Measurements from ENCODE around the gene CABLES2. TPM values are rescaled to one million over a fixed set of nuclear protein-coding genes. Genes with fewer than 3 reads are reported as not detected.

Gene CABLES2
- total and polyA plus RNA-seq, 2 of the 4 experiments (the other 2 are of a cell fraction), result 1.4 to 5.1 TPM

- TF ChIP-seq USF2 (IDR thresholded peaks at IDR 0.05; ENCODE audit: low read depth, low read length) (no peak), BHLHE40 (IDR thresholded peaks at IDR 0.05; ENCODE audit: low read depth, low read length) (no peak)
Measured at GRCh38 chr20:62416651-62417637, 9.9 kb upstream of the CABLES2 start (continued).

Measured in IMR-90 (cell line).